Measurements from ENCODE around the gene MAP3K1.

Gene MAP3K1

DNA sequence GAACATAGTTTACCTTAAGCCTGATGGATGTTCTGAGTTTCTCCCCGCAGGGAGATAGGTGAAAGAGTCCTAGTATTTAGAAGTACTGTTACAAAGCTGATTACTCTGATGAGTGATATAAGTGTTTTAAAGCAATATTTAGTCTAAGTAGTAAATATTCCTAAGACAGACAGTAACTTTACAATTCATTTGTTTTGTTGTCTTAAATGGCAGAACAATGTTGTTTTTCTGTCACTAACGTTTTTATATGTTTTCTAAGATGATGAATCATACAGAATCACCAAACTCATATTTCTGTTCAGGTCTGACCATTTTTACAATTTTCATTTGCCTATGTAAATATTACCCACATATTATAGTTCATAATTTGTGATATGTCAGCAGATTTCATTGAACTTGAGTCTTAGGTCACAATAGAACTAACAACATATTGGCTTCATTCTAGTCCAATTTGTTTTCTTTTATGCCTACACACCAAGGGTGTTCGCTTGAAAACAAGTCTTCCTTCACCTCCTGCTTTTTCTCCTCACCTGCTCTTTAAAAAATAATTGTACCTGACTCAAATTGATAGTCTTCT, 30.6 kb downstream of the MAP3K1 start:
- POLR2A ChIA-PET = no interaction called here
- TF ChIP-seq, protein P1, sequence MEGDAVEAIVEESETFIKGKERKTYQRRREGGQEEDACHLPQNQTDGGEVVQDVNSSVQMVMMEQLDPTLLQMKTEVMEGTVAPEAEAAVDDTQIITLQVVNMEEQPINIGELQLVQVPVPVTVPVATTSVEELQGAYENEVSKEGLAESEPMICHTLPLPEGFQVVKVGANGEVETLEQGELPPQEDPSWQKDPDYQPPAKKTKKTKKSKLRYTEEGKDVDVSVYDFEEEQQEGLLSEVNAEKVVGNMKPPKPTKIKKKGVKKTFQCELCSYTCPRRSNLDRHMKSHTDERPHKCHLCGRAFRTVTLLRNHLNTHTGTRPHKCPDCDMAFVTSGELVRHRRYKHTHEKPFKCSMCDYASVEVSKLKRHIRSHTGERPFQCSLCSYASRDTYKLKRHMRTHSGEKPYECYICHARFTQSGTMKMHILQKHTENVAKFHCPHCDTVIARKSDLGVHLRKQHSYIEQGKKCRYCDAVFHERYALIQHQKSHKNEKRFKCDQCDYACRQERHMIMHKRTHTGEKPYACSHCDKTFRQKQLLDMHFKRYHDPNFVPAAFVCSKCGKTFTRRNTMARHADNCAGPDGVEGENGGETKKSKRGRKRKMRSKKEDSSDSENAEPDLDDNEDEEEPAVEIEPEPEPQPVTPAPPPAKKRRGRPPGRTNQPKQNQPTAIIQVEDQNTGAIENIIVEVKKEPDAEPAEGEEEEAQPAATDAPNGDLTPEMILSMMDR (IDR thresholded peaks at IDR 0.05; ENCODE audit: insufficient read depth, low read length, missing control alignments) = no peak

DNA sequence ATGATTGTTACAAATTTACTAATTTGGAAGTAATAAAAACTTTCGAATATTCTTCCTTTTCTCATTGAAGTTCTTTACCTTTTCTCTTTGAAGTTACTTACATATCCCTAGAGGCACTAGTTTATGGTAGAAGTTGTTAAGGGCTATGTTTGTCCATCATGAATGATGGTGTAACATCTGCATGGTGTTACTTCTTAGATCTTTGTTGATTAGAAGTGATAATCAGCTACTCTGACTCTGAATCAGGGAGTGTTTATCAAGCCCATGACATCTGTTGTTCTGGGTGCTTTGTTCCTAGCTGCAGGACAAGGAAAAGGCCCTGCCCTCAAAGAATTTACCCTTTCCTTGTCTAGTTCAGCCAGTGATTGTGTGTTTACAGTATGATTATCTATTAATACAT, 32.9 kb downstream of the MAP3K1 start:
- ChIA-PET CTCF (interaction anchor here (2.9 kb wide), 1 partner anchor 10 kb away, joined by 16 read pairs; no protein-coding TSS in a partner anchor), POLR2A (no interaction called here)
- DNase-seq (ENCODE audit: low read depth, low spot score) = no peak
- no peak overlapping the region for H3K4me3 ChIP-seq (ENCODE audit: low read depth, low read length)
- TF ChIP-seq, protein P1 (IDR thresholded peaks at IDR 0.05; ENCODE audit: insufficient read depth, low read length, missing control alignments) = no peak

More for the DNA sequence above, 30.6 kb downstream of the MAP3K1 start:
- no peak for DNase-seq (ENCODE audit: low read depth, low spot score)
- CTCF ChIA-PET = no interaction called here
- H3K4me3 ChIP-seq (ENCODE audit: low read depth, low read length) = no peak overlapping the region

DNA sequence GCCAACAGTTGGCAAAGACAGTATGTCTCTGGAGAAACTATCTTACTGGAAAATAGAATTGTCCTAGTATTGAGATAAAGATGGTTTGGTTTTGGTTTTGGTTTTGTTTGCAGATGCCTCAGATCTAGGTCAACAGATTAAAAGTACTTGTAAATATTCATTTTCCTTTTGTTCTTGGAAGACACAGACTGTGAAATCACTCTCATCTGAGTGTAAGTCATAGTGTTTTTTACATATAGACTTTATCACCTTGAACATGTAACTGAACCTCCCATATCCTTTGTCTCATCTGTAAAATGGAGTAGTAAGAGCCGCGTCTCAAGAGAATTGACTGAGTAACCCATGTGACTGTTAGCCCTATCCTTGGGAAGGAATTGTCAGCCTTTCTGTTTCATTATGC, 34.3 kb downstream of the MAP3K1 start:
- no peak for DNase-seq (ENCODE audit: low read depth, low spot score)
- ChIA-PET CTCF (interaction anchor here (1.7 kb wide), 1 partner anchor 11 kb away, joined by 5 read pairs; no protein-coding TSS in a partner anchor), POLR2A (no interaction called here)
- TF ChIP-seq, protein P1 (IDR thresholded peaks at IDR 0.05; ENCODE audit: insufficient read depth, low read length, missing control alignments) = no peak
- H3K4me3 ChIP-seq (ENCODE audit: low read depth, low read length) = no peak overlapping the region

DNA sequence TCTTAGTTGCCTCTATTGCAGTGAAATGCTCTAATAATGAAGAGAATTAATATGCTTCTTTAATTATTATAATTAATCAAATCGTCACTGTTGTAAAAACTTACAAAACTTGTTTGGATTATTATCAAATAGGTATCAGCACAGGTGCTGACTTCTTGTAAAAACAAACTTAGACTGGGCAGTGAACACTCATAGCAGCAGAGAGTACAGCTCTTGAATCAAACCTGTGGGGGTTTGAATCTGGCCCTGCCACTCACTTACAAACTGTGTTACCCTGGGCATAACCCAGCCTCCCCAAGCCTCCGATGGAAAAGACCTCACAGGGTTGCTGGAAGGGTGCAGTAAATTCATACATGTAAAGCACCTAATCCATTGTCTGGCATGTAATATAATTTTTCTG, 35.1 kb downstream of the MAP3K1 start:
- TF ChIP-seq, protein P1 (IDR thresholded peaks at IDR 0.05; ENCODE audit: insufficient read depth, low read length, missing control alignments) = no peak
- ChIA-PET CTCF (interaction anchor here (1.7 kb wide), 1 partner anchor 12 kb away, joined by 5 read pairs; no protein-coding TSS in a partner anchor), POLR2A (no interaction called here)
- H3K4me3 ChIP-seq (ENCODE audit: low read depth, low read length) = no peak overlapping the region
- no peak for DNase-seq (ENCODE audit: low read depth, low spot score)

DNA sequence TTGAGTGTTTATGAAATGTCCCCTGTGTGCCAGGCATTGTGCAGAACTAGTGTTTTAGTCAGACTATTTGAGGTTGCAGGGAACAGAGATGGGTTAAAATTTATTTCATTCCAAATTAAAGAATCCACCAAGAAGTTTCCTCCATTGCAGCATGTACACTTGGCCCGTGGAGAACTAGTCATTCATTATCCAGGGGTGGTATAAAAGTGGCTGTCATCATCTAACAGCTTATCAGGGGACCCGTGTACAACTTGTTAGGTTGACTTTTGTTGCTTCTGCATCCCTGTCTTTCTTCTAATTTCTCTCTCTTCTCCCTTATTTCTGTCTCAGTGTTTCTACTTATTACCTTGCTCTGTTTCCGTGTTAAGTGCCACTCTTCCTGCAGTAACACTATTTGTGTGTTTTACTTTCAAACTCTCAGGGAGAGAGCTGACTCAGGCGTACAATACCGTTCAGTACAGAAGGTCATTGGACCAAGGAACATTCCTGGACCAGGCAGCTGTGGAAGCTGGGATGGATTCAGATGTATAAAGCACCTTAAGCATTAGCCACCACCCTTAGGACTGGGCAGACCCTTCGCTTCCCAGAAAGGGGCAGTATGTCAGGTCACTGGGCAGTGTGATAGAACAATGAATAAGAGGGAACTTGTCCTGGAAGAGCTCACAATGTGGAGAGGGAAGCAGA, 36.1 kb downstream of the MAP3K1 start:
- no peak for DNase-seq (ENCODE audit: low read depth, low spot score)
- POLR2A ChIA-PET = no interaction called here
- H3K4me3 ChIP-seq (ENCODE audit: low read depth, low read length) = no peak overlapping the region
- TF ChIP-seq, protein P1 (IDR thresholded peaks at IDR 0.05; ENCODE audit: insufficient read depth, low read length, missing control alignments) = no peak
- CTCF ChIA-PET = interaction anchor here (0.7 to 1.7 kb wide), 3 partner anchors 13 to 581 kb away, joined by 3 to 7 read pairs (median 5); no protein-coding TSS in a partner anchor

DNA sequence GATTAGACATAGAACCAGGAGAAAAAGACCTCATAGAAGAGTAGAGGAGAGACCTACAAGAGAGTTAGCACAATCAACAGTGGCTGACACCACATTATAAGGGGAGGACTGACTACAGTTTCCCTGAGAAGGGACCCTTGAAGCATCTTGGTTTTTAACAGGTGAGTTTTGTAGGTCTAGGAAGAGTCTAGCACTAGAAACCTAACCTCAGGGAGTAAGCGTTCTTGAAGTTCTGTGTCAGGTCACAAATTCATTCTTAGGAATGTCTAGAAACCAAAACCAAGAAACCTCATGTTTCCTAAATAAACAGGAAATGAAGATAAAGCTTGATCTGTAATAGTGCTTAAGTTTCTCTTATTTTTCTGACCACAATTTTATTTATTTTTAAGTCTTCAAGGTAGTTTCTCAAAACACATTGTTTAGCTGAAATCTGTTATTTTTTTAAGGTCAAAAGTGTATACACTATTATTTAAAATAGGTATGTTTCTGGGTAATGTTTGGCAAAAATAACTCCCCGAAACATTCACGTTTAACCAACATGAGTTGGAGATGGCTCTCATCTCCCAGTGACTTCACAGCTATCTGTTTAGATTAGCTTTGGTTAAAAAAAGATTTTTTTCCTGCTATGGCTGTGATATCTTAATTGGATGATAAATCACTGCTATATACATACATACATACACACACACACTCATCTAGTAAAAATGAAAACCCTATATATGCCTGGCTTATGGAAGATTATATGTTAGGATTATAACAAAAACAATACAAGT, 37.1 kb downstream of the MAP3K1 start:
- POLR2A ChIA-PET = no interaction called here
- H3K4me3 ChIP-seq (ENCODE audit: low read depth, low read length) = no peak overlapping the region
- CTCF ChIA-PET = interaction anchor here (0.7 to 1.6 kb wide), 3 partner anchors 14 to 582 kb away, joined by 3 to 7 read pairs (median 4); no protein-coding TSS in a partner anchor
- DNase-seq (ENCODE audit: low read depth, low spot score) = no peak
- TF ChIP-seq, protein P1 (IDR thresholded peaks at IDR 0.05; ENCODE audit: insufficient read depth, low read length, missing control alignments) = no peak

All from AG04449 (cell line).